MCF 10A (cell line): Measurements from ENCODE around the gene SSTR5. TPM values are rescaled to one million over a fixed set of nuclear protein-coding genes. Genes with fewer than 3 reads are reported as not detected.

ENCODE experiments used
- BruUV-seq: library from RNA; stranded (reverse); fragments of 400-500 nt; replicated peaks from 2 replicates; lab custom pipeline; 2021; lab: Mats Ljungman, UMichigan
- CTCF ChIA-PET: fragments of 300-600 bp; sonication (Branson Sonifier 250); formaldehyde crosslinking; extraction: SDS; loops from one replicate; lab custom pipeline; 2021; ENCODE audit warnings: antibody characterized with exemption, inconsistent platforms; lab: Yijun Ruan, JAX
- POLR2A ChIA-PET: fragments of 300-600, 350-650 bp; sonication (Branson Sonifier 250); formaldehyde crosslinking; extraction: SDS; loops from one replicate; lab custom pipeline; 2020; ENCODE audit warnings: antibody characterized with exemption, inconsistent platforms; lab: Yijun Ruan, JAX
- DNase-seq: peaks from one replicate; pipeline ENCODE4 v3.0.0-alpha.2; 2018; ENCODE audit not compliant: unreplicated experiment
- H3K27ac Mint-ChIP-seq: one replicate; pipeline ENCODE4 v1.8.0; 2022; ENCODE audit warnings: mild to moderate bottlenecking, low read depth, mixed read lengths; ENCODE audit not compliant: unreplicated experiment
- H3K27me3 Mint-ChIP-seq: one replicate; pipeline ENCODE4 v1.8.0; 2022; ENCODE audit warnings: mixed read lengths; ENCODE audit not compliant: insufficient read depth, unreplicated experiment
- H3K36me3 Mint-ChIP-seq: one replicate; pipeline ENCODE4 v1.8.0; 2022; ENCODE audit warnings: mild to moderate bottlenecking, moderate library complexity, mixed read lengths; ENCODE audit not compliant: insufficient read depth, unreplicated experiment
- H3K4me1 Mint-ChIP-seq: one replicate; pipeline ENCODE4 v1.8.0; 2022; ENCODE audit warnings: mixed read lengths; ENCODE audit not compliant: insufficient read depth, unreplicated experiment
- H3K4me3 Mint-ChIP-seq: one replicate; pipeline ENCODE4 v1.8.0; 2022; ENCODE audit warnings: mild to moderate bottlenecking, moderate library complexity, mixed read lengths; ENCODE audit not compliant: unreplicated experiment
- H3K9me3 Mint-ChIP-seq: one replicate; pipeline ENCODE4 v1.8.0; 2022; ENCODE audit warnings: mixed read lengths; ENCODE audit not compliant: unreplicated experiment
- CTCF ChIP-seq: fragments of 200-600 bp; IDR thresholded peaks from one replicate; pipeline ENCODE4 v1.8.0; 2022; ENCODE audit warnings: antibody characterized with exemption, mild to moderate bottlenecking; ENCODE audit not compliant: unreplicated experiment
- intact Hi-C: fragments of 100-400 bp; cut with micrococcal nuclease; formaldehyde crosslinking; loops from 2 replicates; pipeline ENCODE4 v1.14.1; 2022
- total RNA-seq: library from RNA; stranded (reverse); gene quantifications from 2 replicates; pipeline ENCODE4 v1.2.3, GENCODE V29; 2022

Gene SSTR5
- total RNA-seq, 1 experiment from 2014 or later: not detected

GRCh38 chr16:1102921-1103635, 30.5 kb downstream of the SSTR5 start:
- POLR2A ChIA-PET: interaction anchor here (0.7 kb wide), 1 partner anchor 413 kb away, joined by 3 read pairs; no protein-coding TSS in a partner anchor
- H3K27me3 Mint-ChIP-seq: peaks cover 42% of the 10 kb centered on the region
- intact Hi-C loops: loop anchor here (1.0 kb wide), 1 partner anchor 46 kb away; no protein-coding TSS in a partner anchor
- H3K9me3 Mint-ChIP-seq: no peaks in the 10 kb centered on the region
- H3K36me3 Mint-ChIP-seq: no peaks in the 10 kb centered on the region
- CTCF ChIA-PET: interaction anchor here (0.5 to 1.2 kb wide), 16 partner anchors 14 to 377 kb away, joined by 3 to 7 read pairs (median 3); partner anchors contain the start of gene CCDC78
- peak; percentile 39 for DNase-seq
- no peaks in the 10 kb centered on the region for H3K4me1 Mint-ChIP-seq
- H3K4me3 Mint-ChIP-seq: no peak overlapping the region
- no TSS peak for BruUV-seq
- TF ChIP-seq CTCF: peak; percentile 81
- H3K27ac Mint-ChIP-seq: no peak overlapping the region

- no peak for DNase-seq
- intact Hi-C loops: loop anchor here (1.0 kb wide), 1 partner anchor 46 kb away; no protein-coding TSS in a partner anchor
- Mint-ChIP-seq H3K9me3 (no peaks in the 10 kb centered on the region), H3K36me3 (no peaks in the 10 kb centered on the region), H3K27me3 (peaks cover 48% of the 10 kb centered on the region), H3K27ac (no peak overlapping the region), H3K4me1 (no peaks in the 10 kb centered on the region), H3K4me3 (no peak overlapping the region)
- ChIA-PET POLR2A (no interaction called here), CTCF (interaction anchor here (0.6 to 1.2 kb wide), 13 partner anchors 15 to 361 kb away, joined by 3 to 7 read pairs (median 3); no protein-coding TSS in a partner anchor)
- TF ChIP-seq CTCF: no peak
- no TSS peak for BruUV-seq
Measured at GRCh38 chr16:1103636-1103980, 31.1 kb downstream of the SSTR5 start.

- H3K27me3 Mint-ChIP-seq: peaks cover 72% of the 10 kb centered on the region
- TF ChIP-seq CTCF: peak; percentile 98
- H3K27ac Mint-ChIP-seq: no peak overlapping the region
- ChIA-PET POLR2A (no interaction called here), CTCF (interaction anchor here (0.6 to 1.2 kb wide), 6 partner anchors 18 to 398 kb away, joined by 3 to 5 read pairs (median 3); no protein-coding TSS in a partner anchor)
- H3K36me3 Mint-ChIP-seq: no peaks in the 10 kb centered on the region
- no TSS peak for BruUV-seq
- no peak overlapping the region for H3K4me3 Mint-ChIP-seq
- H3K4me1 Mint-ChIP-seq: no peaks in the 10 kb centered on the region
- intact Hi-C loops: loop anchor here (2.0 kb wide), 1 partner anchor 89 kb away; no protein-coding TSS in a partner anchor
- DNase-seq: peak; percentile 63
- H3K9me3 Mint-ChIP-seq: no peaks in the 10 kb centered on the region
Measured at GRCh38 chr16:1105888-1106620, 33.5 kb downstream of the SSTR5 start.

GRCh38 chr16:1106659-1107058, 34.1 kb downstream of the SSTR5 start:
- BruUV-seq: no TSS peak
- Mint-ChIP-seq H3K4me1 (no peaks in the 10 kb centered on the region), H3K9me3 (no peaks in the 10 kb centered on the region), H3K27ac (no peak overlapping the region), H3K4me3 (no peak overlapping the region), H3K27me3 (peaks cover 74% of the 10 kb centered on the region), H3K36me3 (no peaks in the 10 kb centered on the region)
- intact Hi-C loops: loop anchor here (2.0 kb wide), 1 partner anchor 88 kb away; no protein-coding TSS in a partner anchor
- ChIA-PET CTCF (interaction anchor here (0.6 to 1.2 kb wide), 7 partner anchors 33 to 398 kb away, joined by 3 read pairs; no protein-coding TSS in a partner anchor), POLR2A (interaction anchor here (0.5 kb wide), 1 partner anchor 322 kb away, joined by 3 read pairs; no protein-coding TSS in a partner anchor)
- no peak for DNase-seq
- TF ChIP-seq CTCF: no peak
